ENCODE results near the gene ADAM29. TPM values are rescaled to one million over a fixed set of nuclear protein-coding genes. Genes with fewer than 3 reads are reported as not detected.
"Not testable (repeated sequence)": the region's sequence is repeated elsewhere in the genome, so short reads cannot be mapped to it uniquely, and the experiment has no call there.

Gene ADAM29
- not detected for total RNA-seq
- long read RNA-seq: 0 reads

GRCh38 chr4:174918058-174918457, at the start of gene ADAM29:
ADAM29 (plus strand) TSS chr4:174918358; CDS start chr4:174975526, 57,168 bp downstream.
- H3K27ac ChIP-seq: no peak within 1 kb of the TSS
- no peak within 1 kb of the TSS for H3K4me3 ChIP-seq
- intact Hi-C loops (cut with DNase I): no loop called here
- no peak for TF ChIP-seq CTCF (IDR thresholded peaks at IDR 0.05)
- H3K36me3 ChIP-seq: no peaks in the 10 kb centered on the region
- no peaks in the 10 kb centered on the region for H3K27me3 ChIP-seq
- ATAC-seq: no peak
- DNase-seq: no peak
- no peaks in the 10 kb centered on the region for H3K4me1 ChIP-seq
- no peaks in the 10 kb centered on the region for H3K9me3 ChIP-seq

- no peak overlapping the region for H3K4me3 ChIP-seq
- no peaks in the 10 kb centered on the region for H3K36me3 ChIP-seq
- no peak overlapping the region for H3K27ac ChIP-seq
- no peak for ATAC-seq
- intact Hi-C loops (cut with DNase I): no loop called here
- DNase-seq: no peak
- TF ChIP-seq CTCF (IDR thresholded peaks at IDR 0.05): no peak
- no peaks in the 10 kb centered on the region for H3K9me3 ChIP-seq
- no peaks in the 10 kb centered on the region for H3K27me3 ChIP-seq
- H3K4me1 ChIP-seq: no peaks in the 10 kb centered on the region
These were observed 48.8 kb upstream of the ADAM29 start for GRCh38 chr4:174869339-174869738.

GRCh38 chr4:174870311-174870710, 47.8 kb upstream of the ADAM29 start:
- DNase-seq (no peak), ATAC-seq (no peak)
- Histone ChIP-seq H3K4me1 (no peaks in the 10 kb centered on the region), H3K36me3 (no peaks in the 10 kb centered on the region), H3K27me3 (no peaks in the 10 kb centered on the region), H3K27ac (no peak overlapping the region), H3K9me3 (no peaks in the 10 kb centered on the region), H3K4me3 (no peak overlapping the region)
- no peak for TF ChIP-seq CTCF (IDR thresholded peaks at IDR 0.05)
- intact Hi-C loops (cut with DNase I): no loop called here

- TF ChIP-seq CTCF (IDR thresholded peaks at IDR 0.05): no peak
- intact Hi-C loops (cut with DNase I): no loop called here
- Histone ChIP-seq H3K4me1 (no peaks in the 10 kb centered on the region), H3K27me3 (no peaks in the 10 kb centered on the region), H3K36me3 (no peaks in the 10 kb centered on the region), H3K9me3 (no peaks in the 10 kb centered on the region), H3K4me3 (no peak overlapping the region), H3K27ac (no peak overlapping the region)
- DNase-seq (no peak), ATAC-seq (peak; percentile 48)
These were observed 46.8 kb upstream of the ADAM29 start for GRCh38 chr4:174871407-174871806.

GRCh38 chr4:174873146-174873545, 45.0 kb upstream of the ADAM29 start:
- DNase-seq; intact Hi-C loops (cut with DNase I); ATAC-seq; H3K9me3 ChIP-seq; H3K27ac ChIP-seq; H3K4me1 ChIP-seq; H3K4me3 ChIP-seq; H3K36me3 ChIP-seq; H3K27me3 ChIP-seq: not testable (repeated sequence)

- peak; percentile 34 for ATAC-seq
- intact Hi-C loops (cut with DNase I): no loop called here
These were observed 44.2 kb upstream of the ADAM29 start for GRCh38 chr4:174873931-174874330.

More at GRCh38 chr4:174873931-174874330, 44.2 kb upstream of the ADAM29 start:
- TF ChIP-seq CTCF (IDR thresholded peaks at IDR 0.05): no peak
- no peaks in the 10 kb centered on the region for H3K9me3 ChIP-seq
- H3K27ac ChIP-seq: no peak overlapping the region
- DNase-seq: no peak
- H3K4me1 ChIP-seq: no peaks in the 10 kb centered on the region
- H3K27me3 ChIP-seq: no peaks in the 10 kb centered on the region
- H3K36me3 ChIP-seq: no peaks in the 10 kb centered on the region
- no peak overlapping the region for H3K4me3 ChIP-seq

Data from upper lobe of right lung (tissue), 1 donor.